Measurements from ENCODE around the gene SPINT3.

SPINT3 gene

GRCh38 chr20:45552456-45552855 lies 37.0 kb upstream of the SPINT3 start:
- no peak for TF ChIP-seq ZNF394 (tag by site-specific recombination; IDR thresholded peaks at IDR 0.05; ENCODE audit: borderline replicate concordance)
- no peak for TF ChIP-seq BCL6B (tag by site-specific recombination; IDR thresholded peaks at IDR 0.05)
- TF ChIP-seq ZFP3 (tag by site-specific recombination; IDR thresholded peaks at IDR 0.05; ENCODE audit: low read depth): no peak
- TF ChIP-seq ZNF335 (tag by site-specific recombination; conservative IDR thresholded peaks at IDR 0.05): no peak
- TF ChIP-seq ZNF488 (tag by site-specific recombination; IDR thresholded peaks at IDR 0.05): no peak
- no peak for TF ChIP-seq ELK4 (IDR thresholded peaks at IDR 0.05; ENCODE audit: borderline replicate concordance, low read depth, low read length)
- TF ChIP-seq ZNF585B (tag by site-specific recombination; IDR thresholded peaks at IDR 0.05): no peak
- no peak for TF ChIP-seq ZNF624 (tag by site-specific recombination; IDR thresholded peaks at IDR 0.05)
- TF ChIP-seq ZNF350 (tag by site-specific recombination; IDR thresholded peaks at IDR 0.05): no peak
- TF ChIP-seq PRDM6 (tag by site-specific recombination; IDR thresholded peaks at IDR 0.05): no peak
- no peak for TF ChIP-seq YY2 (tag by site-specific recombination; IDR thresholded peaks at IDR 0.05)
- TF ChIP-seq FEZF1 (tag by site-specific recombination; IDR thresholded peaks at IDR 0.05): no peak
- TF ChIP-seq ZNF16 (tag by site-specific recombination; IDR thresholded peaks at IDR 0.05; ENCODE audit: low read depth): no peak
- no peak for TF ChIP-seq ZNF513 (tag by site-specific recombination; IDR thresholded peaks at IDR 0.05)
- TF ChIP-seq ZNF776 (tag by site-specific recombination; IDR thresholded peaks at IDR 0.05; ENCODE audit: borderline replicate concordance): no peak
- TF ChIP-seq ZNF692 (tag by site-specific recombination; IDR thresholded peaks at IDR 0.05): no peak
- no peak for TF ChIP-seq PRDM4 (tag by site-specific recombination; IDR thresholded peaks at IDR 0.05)
- Histone ChIP-seq H3K36me3 (ENCODE audit: control insufficient read depth in 2 of 2, insufficient read depth in 1 of 2, low read length in 2 of 2) (no peaks in the 10 kb centered on the region), H3K9me3 (ENCODE audit: control insufficient read depth, insufficient read depth, low read depth, low read length) (no peaks in the 10 kb centered on the region), H3K4me3 (ENCODE audit: low read depth, low read length) (no peak overlapping the region), H3K27ac (ENCODE audit: extremely low read depth, low read depth, low read length) (no peak overlapping the region), H3K4me1 (ENCODE audit: control insufficient read depth, insufficient read depth, low read length) (no peaks in the 10 kb centered on the region)
- ChIA-PET CTCF (interaction anchor here (1.0 kb wide), 1 partner anchor 218 kb away, joined by 8 read pairs; no protein-coding TSS in a partner anchor), POLR2A (no interaction called here)
